HepG2 (cell line): Measurements from ENCODE around the gene TUBA4B. TPM values are rescaled to one million over a fixed set of nuclear protein-coding genes. Genes with fewer than 3 reads are reported as not detected.

Experiments used
- AGO2 ChIP-seq: fragments of 200-400 bp; formaldehyde crosslinking; optimal IDR thresholded peaks from 2 replicates; pipeline ENCODE3; 2017; ENCODE audit warnings: mild to moderate bottlenecking, low read depth, low read length, moderate library complexity
- ATF1 ChIP-seq: IDR thresholded peaks from 2 replicates; pipeline ENCODE4 v1.6.1; 2016; ENCODE audit warnings: mild to moderate bottlenecking, control low read depth
- FLYWCH1 ChIP-seq: sonication (generic); formaldehyde crosslinking; IDR thresholded peaks from 2 replicates; pipeline ENCODE4 v1.8.1; 2023; ENCODE audit warnings: mild to moderate bottlenecking, missing genetic modification reagents
- FOSL1 ChIP-seq: sonication (generic); formaldehyde crosslinking; IDR thresholded peaks from 2 replicates; pipeline ENCODE4 v1.9.0; 2021; ENCODE audit warnings: missing genetic modification reagents, borderline replicate concordance
- FOXP1 ChIP-seq, 2 experiments: fragments of 450-650 bp in 1 of 2; IDR thresholded peaks; 2 replicates each; pipeline ENCODE4 v1.6.1; 2017 to 2018; ENCODE audit warnings: antibody characterized with exemption in 1 of 2
- HNF4A ChIP-seq: sonication (generic); formaldehyde crosslinking; IDR thresholded peaks from 2 replicates; pipeline ENCODE4 v1.4.0; 2020; ENCODE audit warnings: missing genetic modification reagents
- JDP2 ChIP-seq: sonication (generic); formaldehyde crosslinking; IDR thresholded peaks from 2 replicates; pipeline ENCODE4 v1.8.1; 2022; ENCODE audit warnings: missing genetic modification reagents, borderline replicate concordance
- KMT2A ChIP-seq: sonication (generic); formaldehyde crosslinking; IDR thresholded peaks from 2 replicates; pipeline ENCODE4 v1.4.0; 2020; ENCODE audit warnings: missing genetic modification reagents
- NAIF1 ChIP-seq: sonication (generic); formaldehyde crosslinking; IDR thresholded peaks from 2 replicates; pipeline ENCODE4 v1.5.0; 2020; ENCODE audit warnings: mild to moderate bottlenecking, missing genetic modification reagents, borderline replicate concordance
- PHF21A ChIP-seq: sonication (generic); formaldehyde crosslinking; IDR thresholded peaks from 2 replicates; pipeline ENCODE4 v1.5.0; 2020; ENCODE audit warnings: mild to moderate bottlenecking, missing genetic modification reagents
- POLR2G ChIP-seq: fragments of 200-400 bp; formaldehyde crosslinking; IDR thresholded peaks from 2 replicates; pipeline ENCODE4 v1.6.1; 2018; ENCODE audit warnings: mild to moderate bottlenecking, low read depth, low read length, moderate library complexity
- PRPF4 ChIP-seq: fragments of 200-400 bp; formaldehyde crosslinking; IDR thresholded peaks from 2 replicates; pipeline ENCODE4 v1.6.1; 2016; ENCODE audit warnings: low read length, low read depth; ENCODE audit not compliant: poor library complexity, severe bottlenecking
- RFX1 ChIP-seq: fragments of 450-650 bp; IDR thresholded peaks from 2 replicates; pipeline ENCODE4 v1.6.1; 2017
- SOX6 ChIP-seq, 2 experiments: fragments of 450-650 bp in 1 of 2; sonication (generic) in 1 of 2; formaldehyde crosslinking in 1 of 2; IDR thresholded peaks; 2 replicates each; pipeline versions ENCODE4 v1.4.0 to v1.6.1; 2017 to 2020; ENCODE audit warnings: antibody characterized with exemption in 1 of 2, mild to moderate bottlenecking in 1 of 2, missing genetic modification reagents in 1 of 2
- TAF15 ChIP-seq: fragments of 200-400 bp; formaldehyde crosslinking; IDR thresholded peaks from one replicate; pipeline ENCODE4 v1.6.1; 2018; ENCODE audit warnings: mild to moderate bottlenecking, low read depth, low read length; ENCODE audit not compliant: poor library complexity, severe bottlenecking
- TFAP4 ChIP-seq: sonication (generic); IDR thresholded peaks from 2 replicates; pipeline ENCODE4 v1.6.1; 2016; ENCODE audit warnings: low read depth, borderline replicate concordance
- ZNF12 ChIP-seq: sonication (generic); formaldehyde crosslinking; IDR thresholded peaks from 2 replicates; pipeline ENCODE4 v1.5.0; 2020; ENCODE audit warnings: missing genetic modification reagents
- ZNF3 ChIP-seq: IDR thresholded peaks from 2 replicates; pipeline ENCODE4 v1.7.0; 2017; ENCODE audit warnings: inconsistent platforms
- ZNF383 ChIP-seq: sonication (generic); formaldehyde crosslinking; IDR thresholded peaks from 2 replicates; pipeline ENCODE4 v1.4.0; 2020; ENCODE audit warnings: missing genetic modification reagents, mild to moderate bottlenecking, borderline replicate concordance
- ZNF549 ChIP-seq: sonication (generic); formaldehyde crosslinking; IDR thresholded peaks from 2 replicates; pipeline ENCODE4 v1.5.0; 2020; ENCODE audit warnings: missing genetic modification reagents
- ZNF704 ChIP-seq: sonication (generic); formaldehyde crosslinking; IDR thresholded peaks from 2 replicates; pipeline ENCODE4 v1.8.1; 2023; ENCODE audit warnings: mild to moderate bottlenecking, inconsistent platforms, moderate library complexity, missing genetic modification reagents, borderline replicate concordance
- ZNF713 ChIP-seq: sonication (generic); formaldehyde crosslinking; IDR thresholded peaks from 2 replicates; pipeline ENCODE4 v1.4.0; 2020; ENCODE audit warnings: mild to moderate bottlenecking, missing genetic modification reagents
- ZSCAN20 ChIP-seq: sonication (generic); formaldehyde crosslinking; IDR thresholded peaks from 2 replicates; pipeline ENCODE4 v1.4.0; 2020; ENCODE audit warnings: missing genetic modification reagents, mild to moderate bottlenecking, borderline replicate concordance
- polyA plus RNA-seq, 8 experiments: library from polyadenylated mRNA; depleted of rRNA in 3 of 8; stranded (reverse) in 7 of 8; unstranded in 1 of 8; fragments of >200 nt; fragmentation: Illumina TruSeq in 4 of 8; extraction: Trizol in 4 of 8; gene quantifications; 2 replicates each; pipeline versions ENCODE4 v1.2.1 to v1.2.3, GENCODE V29; 2011 to 2016; ENCODE audit warnings: low read depth in 4 of 8, missing spikeins in 1 of 8, mixed read lengths in 1 of 8; ENCODE audit not compliant: insufficient read depth in 1 of 8
- total RNA-seq, 5 experiments: library from RNA; depleted of rRNA; stranded (reverse); fragments of >200 nt; fragmentation: Illumina TruSeq; extraction: Trizol; gene quantifications; 2 replicates each; pipeline ENCODE4 v1.2.3, GENCODE V29; 2016; ENCODE audit warnings: low read depth in 1 of 5
- TF ChIP-seq, protein P1 (sequence below): IDR thresholded peaks from 2 replicates; pipeline ENCODE4 v1.6.1; 2016; ENCODE audit warnings: missing compliant biosample characterization, missing genetic modification reagents, borderline replicate concordance
- TF ChIP-seq, protein P2 (sequence below): sonication (generic); formaldehyde crosslinking; IDR thresholded peaks from 2 replicates; pipeline ENCODE4 v1.4.0; 2020; ENCODE audit warnings: mild to moderate bottlenecking, low read depth, missing genetic modification reagents

The TUBA4B gene
- total and polyA plus RNA-seq, 2 of the 13 experiments (the other 11 are each of a cell fraction or from before 2014, with no cell fraction given): 0.18 to 0.22 TPM

GRCh38 chr2:219245148-219245898 is 7.7 kb upstream of the TUBA4B start, which contains the start of the genes GLB1L and STK16 (continued):
- TF ChIP-seq TFAP4: no peak
- no peak for TF ChIP-seq FOXP1 (IDR thresholded peaks at IDR 0.05)
- no peak; the same call in 1 of the 2 replicates for TF ChIP-seq FOXP1 (CRISPR knock-in tag; IDR thresholded peaks at IDR 0.05)
- no peak for TF ChIP-seq FOSL1 (CRISPR knock-in tag)
- TF ChIP-seq FLYWCH1 (CRISPR knock-in tag): 0 out of 2 replicates have a peak, but pooled peaks have one; percentile 51
- 0 out of 2 replicates have a peak, but pooled peaks have one; percentile 19 for TF ChIP-seq ZNF3
- TF ChIP-seq, protein P1, sequence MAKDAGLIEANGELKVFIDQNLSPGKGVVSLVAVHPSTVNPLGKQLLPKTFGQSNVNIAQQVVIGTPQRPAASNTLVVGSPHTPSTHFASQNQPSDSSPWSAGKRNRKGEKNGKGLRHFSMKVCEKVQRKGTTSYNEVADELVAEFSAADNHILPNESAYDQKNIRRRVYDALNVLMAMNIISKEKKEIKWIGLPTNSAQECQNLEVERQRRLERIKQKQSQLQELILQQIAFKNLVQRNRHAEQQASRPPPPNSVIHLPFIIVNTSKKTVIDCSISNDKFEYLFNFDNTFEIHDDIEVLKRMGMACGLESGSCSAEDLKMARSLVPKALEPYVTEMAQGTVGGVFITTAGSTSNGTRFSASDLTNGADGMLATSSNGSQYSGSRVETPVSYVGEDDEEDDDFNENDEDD: peak; percentile 72; the same call in 1 of the 2 replicates
- TF ChIP-seq TAF15: peak; percentile 79
- peak; percentile 95 for TF ChIP-seq ZNF704 (CRISPR knock-in tag)
- peak; percentile 71; the same call in 1 of the 2 replicates for TF ChIP-seq ZNF12 (CRISPR knock-in tag)
- peak; percentile 81 for TF ChIP-seq RFX1
- TF ChIP-seq AGO2: peak; percentile 86
- peak; percentile 93 for TF ChIP-seq PHF21A
- peak; percentile 99 for TF ChIP-seq POLR2G
- no peak for TF ChIP-seq PRPF4
- TF ChIP-seq NAIF1: peak; percentile 55; the same call in 1 of the 2 replicates
- TF ChIP-seq HNF4A (CRISPR knock-in tag): peak; percentile 58
- TF ChIP-seq JDP2 (CRISPR knock-in tag): no peak; the same call in 1 of the 2 replicates
- TF ChIP-seq, protein P2, sequence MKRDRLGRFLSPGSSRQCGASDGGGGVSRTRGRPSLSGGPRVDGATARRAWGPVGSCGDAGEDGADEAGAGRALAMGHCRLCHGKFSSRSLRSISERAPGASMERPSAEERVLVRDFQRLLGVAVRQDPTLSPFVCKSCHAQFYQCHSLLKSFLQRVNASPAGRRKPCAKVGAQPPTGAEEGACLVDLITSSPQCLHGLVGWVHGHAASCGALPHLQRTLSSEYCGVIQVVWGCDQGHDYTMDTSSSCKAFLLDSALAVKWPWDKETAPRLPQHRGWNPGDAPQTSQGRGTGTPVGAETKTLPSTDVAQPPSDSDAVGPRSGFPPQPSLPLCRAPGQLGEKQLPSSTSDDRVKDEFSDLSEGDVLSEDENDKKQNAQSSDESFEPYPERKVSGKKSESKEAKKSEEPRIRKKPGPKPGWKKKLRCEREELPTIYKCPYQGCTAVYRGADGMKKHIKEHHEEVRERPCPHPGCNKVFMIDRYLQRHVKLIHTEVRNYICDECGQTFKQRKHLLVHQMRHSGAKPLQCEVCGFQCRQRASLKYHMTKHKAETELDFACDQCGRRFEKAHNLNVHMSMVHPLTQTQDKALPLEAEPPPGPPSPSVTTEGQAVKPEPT (CRISPR knock-in tag): no peak; the same call in 1 of the 2 replicates
- no peak for TF ChIP-seq SOX6 (IDR thresholded peaks at IDR 0.05)
- peak; percentile 83 for TF ChIP-seq SOX6 (CRISPR knock-in tag; IDR thresholded peaks at IDR 0.05)
- peak; percentile 99 for TF ChIP-seq ATF1 (CRISPR knock-in tag)
- peak; percentile 64; the same call in 1 of the 2 replicates for TF ChIP-seq ZNF383 (CRISPR knock-in tag)
- peak; percentile 83; the same call in 1 of the 2 replicates for TF ChIP-seq ZNF713 (CRISPR knock-in tag)
- TF ChIP-seq ZSCAN20 (CRISPR knock-in tag): peak; percentile 90
- TF ChIP-seq ZNF549: no peak
- peak; percentile 89 for TF ChIP-seq KMT2A (CRISPR knock-in tag)
